HUES6 (cell line): ENCODE measurements around the gene PHKB.

Experiments
- H3K27ac ChIP-seq: 2 replicates; pipeline ENCODE4 v1.7.0; 2013; ENCODE audit warnings: low read depth, mild to moderate bottlenecking, low read length, inconsistent platforms
- H3K27me3 ChIP-seq: 2 replicates; pipeline ENCODE4 v1.6.1; 2013; ENCODE audit warnings: low read length; ENCODE audit not compliant: control insufficient read depth, insufficient read depth
- H3K36me3 ChIP-seq: 2 replicates; pipeline ENCODE4 v1.6.1; 2013; ENCODE audit warnings: low read length; ENCODE audit not compliant: control insufficient read depth, insufficient read depth
- H3K4me1 ChIP-seq: 2 replicates; pipeline ENCODE4 v1.6.1; 2013; ENCODE audit warnings: low read length; ENCODE audit not compliant: control insufficient read depth, insufficient read depth
- H3K4me3 ChIP-seq: 2 replicates; pipeline ENCODE4 v1.5.1; 2013; ENCODE audit warnings: low read depth, low read length
- H3K9ac ChIP-seq: one replicate; pipeline ENCODE4 v1.6.1; 2013; ENCODE audit warnings: mild to moderate bottlenecking, low read length
- H3K9me3 ChIP-seq: 2 replicates; pipeline ENCODE4 v1.6.1; 2013; ENCODE audit warnings: low read depth, low read length; ENCODE audit not compliant: control insufficient read depth, insufficient read depth

PHKB gene

GRCh38 chr16:47507701-47508100 is 46.6 kb downstream of the PHKB start:
- H3K4me3 ChIP-seq, result no peak overlapping the region
- no peaks in the 10 kb centered on the region for H3K9me3 ChIP-seq
- H3K4me1 ChIP-seq, result peaks cover 4% of the 10 kb centered on the region; the same call in 1 of the 2 replicates
- H3K36me3 ChIP-seq, result peaks cover 35% of the 10 kb centered on the region
- H3K27me3 ChIP-seq, result no peaks in the 10 kb centered on the region
- H3K9ac ChIP-seq, result no peak overlapping the region
- H3K27ac ChIP-seq, result no peak overlapping the region

- Histone ChIP-seq H3K36me3 (peaks cover 33% of the 10 kb centered on the region), H3K27me3 (no peaks in the 10 kb centered on the region), H3K27ac (no peak overlapping the region), H3K4me1 (peaks cover 4% of the 10 kb centered on the region; the same call in 1 of the 2 replicates), H3K9ac (no peak overlapping the region), H3K4me3 (no peak overlapping the region), H3K9me3 (no peaks in the 10 kb centered on the region)
Measured at GRCh38 chr16:47511882-47512281, 50.8 kb downstream of the PHKB start.

- Histone ChIP-seq H3K4me1 (peaks cover 8% of the 10 kb centered on the region), H3K36me3 (peaks cover 15% of the 10 kb centered on the region), H3K4me3 (no peak overlapping the region), H3K27ac (no peak overlapping the region), H3K9ac (no peak overlapping the region), H3K9me3 (no peaks in the 10 kb centered on the region), H3K27me3 (no peaks in the 10 kb centered on the region)
Measured at GRCh38 chr16:47519037-47519436, 57.9 kb downstream of the PHKB start.

GRCh38 chr16:47519546-47519945 is 58.4 kb downstream of the PHKB start:
- Histone ChIP-seq H3K27ac (no peak overlapping the region), H3K4me3 (no peak overlapping the region)

GRCh38 chr16:47519996-47520679 is 59.0 kb downstream of the PHKB start:
- Histone ChIP-seq H3K27ac (no peak overlapping the region), H3K4me3 (no peak overlapping the region), H3K27me3 (no peaks in the 10 kb centered on the region), H3K4me1 (peaks cover 8% of the 10 kb centered on the region), H3K9me3 (no peaks in the 10 kb centered on the region), H3K9ac (no peak overlapping the region), H3K36me3 (peaks cover 8% of the 10 kb centered on the region)

More at GRCh38 chr16:47519546-47519945, 58.4 kb downstream of the PHKB start:
- no peaks in the 10 kb centered on the region for H3K27me3 ChIP-seq
- no peak overlapping the region for H3K9ac ChIP-seq
- no peaks in the 10 kb centered on the region for H3K9me3 ChIP-seq
- H3K36me3 ChIP-seq, result peaks cover 10% of the 10 kb centered on the region
- peaks cover 8% of the 10 kb centered on the region for H3K4me1 ChIP-seq

GRCh38 chr16:47523342-47524006 is 62.3 kb downstream of the PHKB start:
- Histone ChIP-seq H3K27ac (no peak overlapping the region), H3K4me1 (peaks cover 8% of the 10 kb centered on the region), H3K27me3 (no peaks in the 10 kb centered on the region), H3K36me3 (no peaks in the 10 kb centered on the region), H3K9me3 (no peaks in the 10 kb centered on the region), H3K9ac (no peak overlapping the region), H3K4me3 (no peak overlapping the region)

- H3K27me3 ChIP-seq, result no peaks in the 10 kb centered on the region
- H3K9me3 ChIP-seq, result no peaks in the 10 kb centered on the region
- H3K27ac ChIP-seq, result no peak overlapping the region
- H3K4me1 ChIP-seq, result peaks cover 8% of the 10 kb centered on the region
- H3K4me3 ChIP-seq, result no peak overlapping the region
- H3K9ac ChIP-seq, result no peak overlapping the region
- no peaks in the 10 kb centered on the region for H3K36me3 ChIP-seq
Measured at GRCh38 chr16:47524007-47524405, 62.9 kb downstream of the PHKB start.

GRCh38 chr16:47528431-47528830 is 67.3 kb downstream of the PHKB start:
- Histone ChIP-seq H3K27ac (no peak overlapping the region), H3K4me1 (peaks cover 4% of the 10 kb centered on the region), H3K9ac (no peak overlapping the region), H3K36me3 (no peaks in the 10 kb centered on the region), H3K9me3 (no peaks in the 10 kb centered on the region), H3K27me3 (no peaks in the 10 kb centered on the region), H3K4me3 (no peak overlapping the region)

- H3K4me3 ChIP-seq, result no peak overlapping the region
- peaks cover 4% of the 10 kb centered on the region; the same call in 1 of the 2 replicates for H3K9me3 ChIP-seq
- no peaks in the 10 kb centered on the region for H3K36me3 ChIP-seq
- H3K9ac ChIP-seq, result no peak overlapping the region
- no peaks in the 10 kb centered on the region for H3K27me3 ChIP-seq
- no peak overlapping the region for H3K27ac ChIP-seq
- no peaks in the 10 kb centered on the region for H3K4me1 ChIP-seq
Measured at GRCh38 chr16:47533744-47534292, 72.7 kb downstream of the PHKB start.

- peaks cover 2% of the 10 kb centered on the region; the same call in 1 of the 2 replicates for H3K36me3 ChIP-seq
- no peaks in the 10 kb centered on the region for H3K27me3 ChIP-seq
- H3K4me3 ChIP-seq, result no peak overlapping the region
- peaks cover 24% of the 10 kb centered on the region for H3K9me3 ChIP-seq
- no peak overlapping the region for H3K27ac ChIP-seq
- H3K9ac ChIP-seq, result no peak overlapping the region
- H3K4me1 ChIP-seq, result no peaks in the 10 kb centered on the region
Measured at GRCh38 chr16:47538472-47538871, 77.3 kb downstream of the PHKB start.
